HG02852 (cell line): ENCODE data around the gene KRT7.

Experiments
- ATAC-seq: cut with Tn5 transposase; IDR thresholded peaks from one replicate; pipeline ENCODE4 v1.9.1; 2021; ENCODE audit warnings: mild to moderate bottlenecking, moderate library complexity; ENCODE audit not compliant: unreplicated experiment

Gene KRT7

DNA sequence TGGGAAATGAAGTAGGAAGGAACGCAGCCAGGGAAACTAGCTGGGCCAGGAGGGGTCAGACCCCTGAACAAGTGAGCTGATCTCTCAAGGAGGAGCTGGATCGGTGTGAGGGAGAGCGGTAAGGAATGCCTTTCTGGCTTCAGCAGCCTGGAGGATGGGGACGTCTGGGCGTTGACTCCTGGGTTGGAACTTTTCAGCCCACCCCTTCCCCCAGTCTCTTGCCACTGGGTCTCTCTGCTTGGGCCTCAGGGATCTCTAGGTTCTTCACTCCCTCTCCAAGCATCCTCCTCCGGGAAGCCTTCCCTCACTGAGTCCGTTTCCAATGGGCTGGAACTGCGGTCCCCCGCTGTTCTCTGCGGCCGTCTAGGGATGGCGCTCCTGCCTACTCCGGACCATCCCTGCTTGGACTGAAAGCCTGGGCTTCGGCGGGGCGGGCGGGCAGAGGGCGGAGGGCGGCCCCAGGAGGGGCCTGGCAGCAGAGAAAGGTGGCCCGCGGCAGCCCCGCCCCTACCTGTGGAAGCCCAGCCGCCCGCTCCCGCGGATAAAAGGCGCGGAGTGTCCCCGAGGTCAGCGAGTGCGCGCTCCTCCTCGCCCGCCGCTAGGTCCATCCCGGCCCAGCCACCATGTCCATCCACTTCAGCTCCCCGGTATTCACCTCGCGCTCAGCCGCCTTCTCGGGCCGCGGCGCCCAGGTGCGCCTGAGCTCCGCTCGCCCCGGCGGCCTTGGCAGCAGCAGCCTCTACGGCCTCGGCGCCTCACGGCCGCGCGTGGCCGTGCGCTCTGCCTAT is at the start of gene KRT7:
Gene KRT7, plus strand, starts transcription at position 570 of the 788 bp plus-strand sequence. Its CDS starts 54 bp downstream, at position 624.
- no peak for ATAC-seq

DNA sequence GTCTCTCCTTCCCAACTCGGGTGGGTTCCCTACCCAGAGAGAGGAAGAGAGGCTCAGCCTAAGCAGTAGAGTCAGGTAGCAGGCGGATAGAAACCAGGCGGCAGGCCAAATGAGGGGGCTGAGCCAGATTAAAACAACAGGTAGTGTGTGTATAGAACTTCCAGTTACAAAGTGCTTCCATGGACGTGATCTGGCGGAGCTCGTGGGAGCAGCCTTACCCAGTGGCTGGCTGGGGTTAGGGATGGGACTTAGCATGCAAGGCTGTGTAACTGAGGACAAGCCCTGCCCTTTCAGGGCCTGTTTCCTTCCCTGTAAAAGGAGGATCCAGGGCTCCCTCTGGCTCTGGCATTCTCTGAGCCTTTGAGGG is 49.5 kb upstream of the KRT7 start:
- ATAC-seq = no peak

DNA sequence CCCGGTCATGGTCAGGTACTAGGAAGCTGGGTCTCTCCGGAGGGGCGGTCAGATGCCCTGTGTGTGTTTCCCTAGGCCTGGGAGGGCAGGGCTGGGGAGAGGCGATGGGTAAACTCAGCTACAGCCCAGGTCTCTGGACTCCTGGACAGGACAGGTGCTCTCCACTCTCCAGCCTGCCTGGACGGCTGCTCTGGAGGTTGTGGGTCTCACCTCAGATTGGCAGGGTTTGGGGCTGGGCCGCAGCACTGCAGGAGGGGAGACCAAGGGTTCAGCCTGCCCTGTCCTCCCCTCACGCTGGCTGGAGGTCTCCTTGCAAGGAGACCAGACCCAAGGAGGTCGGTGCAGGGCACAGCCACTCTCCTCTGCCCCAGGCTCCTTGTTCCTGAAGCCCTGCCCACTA is 49.1 kb upstream of the KRT7 start:
- no peak for ATAC-seq

DNA sequence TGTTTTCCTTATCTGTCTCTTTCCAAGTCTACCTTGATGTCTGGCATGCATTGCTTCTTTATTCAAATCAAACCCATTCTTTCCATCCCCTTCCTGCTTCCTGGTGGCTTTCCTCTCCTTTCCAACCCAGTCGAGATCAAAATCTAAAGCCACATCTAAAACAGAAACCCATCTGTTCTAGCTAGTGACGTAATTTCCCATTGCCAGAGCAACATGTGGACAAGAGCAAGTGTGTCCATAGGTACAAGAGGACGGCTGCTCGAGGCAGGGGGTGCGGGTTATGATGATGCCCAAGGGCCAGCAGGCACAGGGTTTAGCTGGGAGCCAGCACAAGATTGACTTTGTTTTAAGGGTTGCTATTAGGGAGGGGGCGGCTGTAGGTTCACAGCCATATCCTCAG is 48.2 kb upstream of the KRT7 start:
- no peak for ATAC-seq

DNA sequence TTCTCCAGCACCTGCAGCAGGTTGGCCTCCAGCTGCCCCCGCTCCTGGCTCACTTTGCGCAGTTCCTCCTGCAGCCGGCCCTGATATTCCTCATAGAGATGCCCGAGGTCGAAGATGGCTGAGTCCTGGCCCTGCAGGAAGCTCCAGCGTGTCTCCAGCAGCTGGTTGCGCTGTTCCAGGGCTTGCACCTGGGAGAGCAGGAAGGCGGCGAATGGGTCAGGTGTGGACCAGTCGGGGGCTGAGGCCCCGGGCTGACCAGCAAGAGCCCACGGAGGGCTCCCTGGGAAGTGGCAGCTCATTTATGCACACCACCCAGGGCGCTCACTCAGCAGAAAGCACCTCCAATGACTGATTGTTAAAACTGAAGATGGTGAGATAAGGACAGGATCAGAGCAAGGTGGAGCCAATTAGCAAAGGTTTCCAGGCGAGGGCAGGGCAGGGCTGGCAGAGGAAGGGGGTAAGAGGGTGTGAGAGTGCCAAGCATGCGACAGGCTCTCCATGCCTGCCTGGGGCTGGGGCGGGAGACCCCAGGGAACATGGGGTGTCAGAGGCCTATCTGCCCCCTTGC is 47.6 kb upstream of the KRT7 start:
- no peak for ATAC-seq

DNA sequence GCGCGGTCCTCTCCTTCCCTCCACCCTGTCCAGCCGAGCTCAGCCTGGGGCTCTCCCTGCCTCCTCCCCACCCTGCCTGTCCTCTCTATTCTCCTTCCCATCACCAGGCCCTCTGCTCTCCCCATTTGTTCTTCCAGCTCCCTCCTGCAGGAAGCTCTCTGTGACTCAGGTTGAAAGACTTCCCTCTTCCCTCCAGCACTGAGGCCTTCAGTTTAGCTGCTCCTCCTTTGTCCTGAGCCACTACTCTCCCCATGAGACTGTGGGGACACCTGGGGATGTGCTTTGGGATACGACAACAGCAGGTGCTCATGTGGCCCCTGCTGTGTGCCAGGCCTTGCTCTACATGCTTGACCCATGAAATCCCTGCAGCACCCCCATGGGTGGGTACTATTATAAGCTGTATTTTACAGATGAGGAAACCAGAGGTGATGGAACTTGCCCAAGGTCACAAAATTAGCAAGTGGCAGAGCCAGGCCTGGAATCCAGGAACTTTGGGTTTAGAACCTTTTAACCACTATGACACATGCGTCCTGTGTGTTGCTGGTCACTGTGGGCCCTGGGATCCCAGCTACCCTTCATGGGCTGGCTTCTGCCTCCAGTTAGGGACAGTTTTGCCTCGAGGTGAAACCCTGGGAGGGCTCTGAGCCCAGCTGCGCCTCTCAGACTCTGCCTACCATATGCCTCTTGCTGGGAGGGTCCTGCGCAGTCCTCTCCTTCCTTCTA is 46.8 kb upstream of the KRT7 start:
- ATAC-seq = no peak

DNA sequence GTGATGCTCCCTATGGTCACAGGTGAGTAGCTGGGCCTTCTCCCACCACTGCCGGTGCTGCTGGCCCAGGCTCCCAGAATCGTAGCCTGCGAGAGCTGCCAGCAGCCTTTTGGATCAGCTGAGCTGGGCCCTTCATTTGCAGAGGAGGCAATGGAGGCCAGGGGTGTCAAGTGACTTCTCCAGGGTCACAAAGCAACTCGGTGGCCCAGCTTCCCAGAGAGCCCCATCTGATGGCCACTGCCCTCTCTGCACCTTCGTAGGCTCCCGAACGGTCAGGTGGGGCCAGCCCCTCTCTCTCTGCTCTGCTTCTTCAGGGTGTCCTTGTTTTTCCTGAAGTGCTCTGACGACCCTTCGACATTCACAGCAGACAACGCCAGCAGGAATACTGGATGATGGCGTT is 45.8 kb upstream of the KRT7 start:
- no peak for ATAC-seq

DNA sequence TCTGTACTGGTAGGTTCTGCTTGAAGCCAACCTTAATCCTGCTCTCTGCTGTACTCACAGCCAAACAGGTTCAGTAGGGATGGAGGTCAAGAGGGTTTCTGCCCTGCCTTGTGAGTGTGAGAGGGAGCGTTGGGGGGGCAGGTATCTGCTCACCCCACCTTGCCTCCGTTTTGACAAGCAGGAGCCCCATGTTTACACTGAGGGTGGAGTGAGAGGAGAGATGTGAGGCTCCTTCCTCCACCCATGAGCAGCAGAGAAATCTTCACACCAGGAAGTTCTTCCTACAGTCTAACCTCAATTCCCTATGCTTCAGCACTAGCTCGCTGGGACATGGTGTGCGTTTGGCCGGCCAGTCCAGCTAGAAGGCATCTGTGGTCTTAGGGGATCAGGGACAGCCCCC is 45.4 kb upstream of the KRT7 start:
- ATAC-seq = no peak

DNA sequence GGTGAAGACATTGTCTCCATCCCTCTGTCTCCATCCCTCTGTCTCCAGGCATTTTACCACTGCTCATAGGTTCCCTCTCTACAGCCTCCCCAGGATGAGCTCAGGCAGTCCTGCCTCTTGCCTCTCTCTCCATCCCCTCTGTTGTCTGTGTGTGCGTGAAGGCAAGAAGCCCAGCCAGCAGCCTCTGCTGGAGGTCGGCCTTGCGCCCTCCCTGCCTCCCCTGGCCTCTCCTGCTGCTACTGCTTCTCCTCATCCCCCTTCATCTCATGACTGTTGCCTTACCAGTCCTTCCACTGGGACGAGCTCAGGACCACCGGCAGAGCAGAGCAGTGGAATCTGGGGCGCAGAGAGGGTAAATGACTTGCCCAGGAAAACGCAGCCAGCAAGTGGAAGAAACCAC is 44.4 kb upstream of the KRT7 start:
- no peak for ATAC-seq

DNA sequence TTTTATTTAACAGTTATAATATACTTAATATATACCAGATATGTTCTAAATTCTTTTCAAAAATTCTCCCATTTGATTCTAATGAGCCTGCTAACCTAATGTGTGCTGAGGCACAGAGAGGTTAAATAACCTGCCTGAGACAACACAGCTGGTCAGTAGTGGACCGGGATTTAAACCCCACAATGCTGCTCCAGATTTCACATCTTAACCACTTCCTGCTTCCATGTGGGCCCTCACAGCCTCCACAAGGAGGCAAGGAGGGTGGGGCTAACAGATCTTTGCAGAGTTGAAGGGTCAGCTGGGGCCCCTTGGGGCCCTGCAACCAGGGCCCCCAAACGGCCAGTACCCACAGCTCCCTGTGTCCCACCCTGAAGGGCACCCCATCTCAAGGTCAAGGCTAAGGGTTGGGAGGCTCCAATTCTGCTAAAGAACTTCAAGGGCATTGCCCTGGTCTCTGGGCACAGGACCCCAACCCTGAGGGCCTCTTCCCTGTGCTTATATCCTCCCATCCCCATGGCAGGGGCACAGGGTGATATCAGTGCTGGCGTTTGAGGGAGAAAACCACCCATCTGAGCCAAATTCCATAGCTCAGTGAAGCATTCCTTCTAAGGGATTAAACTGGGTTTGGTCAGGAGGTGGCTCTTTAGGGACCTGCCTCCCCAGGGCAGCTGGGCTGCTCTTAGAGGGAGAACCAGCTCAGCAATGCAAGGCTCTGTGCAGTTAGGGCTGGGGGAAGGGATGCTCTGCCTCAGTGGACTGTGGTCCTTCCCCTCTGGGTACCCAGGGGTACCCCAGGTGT is 43.5 kb upstream of the KRT7 start:
- no peak for ATAC-seq

DNA sequence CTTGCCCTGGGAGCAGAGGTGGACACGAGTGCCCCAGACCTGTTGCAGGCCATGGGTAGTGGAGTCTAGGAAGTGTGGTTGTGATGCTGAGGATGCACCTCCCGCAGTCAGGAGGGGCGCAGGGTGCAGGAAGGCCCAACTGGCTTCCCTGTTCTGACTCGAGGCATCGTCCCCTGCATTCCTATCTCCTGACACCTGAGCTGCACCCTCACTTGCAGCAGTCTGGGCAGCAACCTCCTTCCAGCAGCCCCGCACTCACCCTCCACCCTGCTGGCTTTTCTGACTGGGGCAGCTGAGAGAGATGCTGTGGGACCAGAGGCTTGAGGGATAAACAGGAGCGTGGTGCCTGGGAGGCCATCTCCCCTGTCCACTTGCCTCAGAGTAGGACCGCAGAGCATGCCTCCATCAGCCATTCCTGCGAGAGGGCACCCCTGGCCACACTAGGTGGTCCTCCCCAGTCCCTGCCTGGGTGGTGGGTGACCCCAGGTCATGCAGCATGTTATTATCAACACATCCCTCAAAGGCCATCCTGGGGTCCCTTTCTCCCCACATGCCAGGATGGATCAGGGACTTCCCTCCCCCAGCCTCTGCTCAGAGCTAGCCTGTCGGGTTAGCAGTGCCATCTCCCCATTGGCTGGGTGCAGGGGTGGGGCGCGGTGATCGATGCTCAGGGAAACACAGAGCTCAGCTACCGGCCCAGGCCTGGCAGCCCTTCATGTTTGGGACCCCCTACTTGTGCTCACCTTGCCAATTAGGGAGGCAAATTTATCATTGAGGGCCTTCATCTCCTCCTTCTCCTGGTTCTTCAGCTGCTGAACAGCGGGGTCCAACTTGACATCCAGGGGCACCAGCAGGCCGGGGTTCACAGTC is 41.9 kb upstream of the KRT7 start:
- no peak for ATAC-seq

GRCh38 chr12:52191841-52192791 is 40.9 kb upstream of the KRT7 start, which contains the start of gene KRT80:
TSS of gene KRT80 (minus strand) at chr12:52192014. CDS start at chr12:52191902, 112 bp downstream.
- ATAC-seq = no peak

GRCh38 chr12:52193532-52193931 is 39.5 kb upstream of the KRT7 start:
- no peak for ATAC-seq

- ATAC-seq = no peak
Observed at GRCh38 chr12:52193991-52194390, 39.1 kb upstream of the KRT7 start.

DNA sequence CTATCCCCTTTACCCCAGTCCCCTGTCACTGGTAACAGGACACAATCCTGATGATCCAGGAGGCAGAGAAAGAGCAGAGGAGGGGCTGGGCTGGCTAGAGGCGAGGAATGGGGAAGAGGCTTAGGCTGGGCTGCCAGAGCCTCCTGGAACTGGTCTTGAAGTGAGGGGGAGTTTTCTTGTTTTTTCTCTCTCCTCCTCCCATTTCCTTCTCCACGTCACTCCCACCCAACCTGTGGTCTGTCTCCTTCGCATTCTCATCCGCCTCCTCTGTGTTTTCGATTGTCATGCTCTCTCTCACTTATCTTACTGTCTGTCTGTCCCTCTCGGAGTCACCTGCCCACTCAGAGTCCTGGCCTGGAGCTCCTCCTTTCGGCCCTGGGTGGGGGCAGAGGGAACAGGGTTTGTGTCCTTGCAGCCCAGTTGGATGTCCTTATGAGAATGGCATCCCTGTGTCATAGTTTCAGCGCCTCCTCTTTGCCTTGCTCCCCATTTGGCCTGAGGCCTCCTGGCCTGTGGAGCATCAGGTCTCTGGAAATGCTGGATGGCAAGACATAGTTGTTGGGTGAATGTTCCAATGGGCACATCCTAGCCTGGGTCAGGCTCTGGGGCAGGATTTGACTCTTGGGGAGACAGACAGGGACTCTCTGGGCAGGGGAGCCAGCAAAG is 37.8 kb upstream of the KRT7 start:
- no peak for ATAC-seq

GRCh38 chr12:52197371-52198231 is 35.4 kb upstream of the KRT7 start:
- ATAC-seq = no peak

DNA sequence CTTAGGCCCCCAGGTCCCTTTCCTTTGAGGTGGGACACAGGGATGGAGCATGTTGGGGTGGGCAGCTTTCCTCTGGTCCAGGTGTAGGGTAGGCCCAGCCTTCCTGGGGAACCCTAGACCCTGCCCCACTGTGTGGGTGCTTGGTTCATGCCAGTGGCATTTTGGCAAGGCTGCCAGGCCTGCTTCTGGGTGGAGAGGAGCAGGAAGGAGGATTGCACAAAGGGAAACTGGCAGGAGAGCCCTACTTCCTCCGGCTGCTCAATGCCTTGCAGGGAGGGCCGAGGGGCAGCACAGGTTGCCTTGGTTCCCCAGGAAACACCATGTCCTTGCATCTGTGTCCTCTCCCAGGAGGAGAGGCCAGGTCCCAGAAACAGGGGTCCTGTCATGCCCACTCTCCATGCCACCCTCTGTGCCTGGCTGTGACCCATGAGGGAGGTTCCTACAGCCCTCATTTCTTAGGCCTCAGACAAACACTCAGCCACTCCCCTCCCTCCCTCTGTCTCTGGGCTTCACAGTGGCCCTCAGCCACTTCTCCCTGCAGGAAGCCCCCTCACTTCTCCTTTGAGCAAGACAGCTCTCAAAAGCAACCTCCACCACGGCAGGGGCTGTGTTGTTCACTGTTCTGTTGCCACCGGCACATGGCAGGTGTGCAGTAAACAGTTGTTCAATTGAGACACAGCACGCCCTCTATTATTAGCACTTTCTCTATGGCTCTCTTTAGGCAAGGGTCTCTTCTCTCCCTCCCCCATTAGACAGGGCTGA is 34.4 kb upstream of the KRT7 start:
- ATAC-seq = no peak
